GM11168 (cell line): ENCODE data around the gene FAR1.

Experiments
- in situ Hi-C: fragments of 300-500 bp; cut with MboI; formaldehyde crosslinking; loops from one replicate; pipeline ENCODE4 v1.12.0; 2022; ENCODE audit warnings: low sequenced_read_pairs; ENCODE audit not compliant: unreplicated experiment

Gene FAR1

GRCh38 chr11:13772223-13773046 lies 104.0 kb downstream of the FAR1 start:
- in situ Hi-C loops = loop anchor here (25.0 kb wide), 1 partner anchor 465 kb away; no protein-coding TSS in a partner anchor

- in situ Hi-C loops = no loop called here
Measured at GRCh38 chr11:13775471-13775870, 107.0 kb downstream of the FAR1 start.

GRCh38 chr11:13776134-13776815 lies 107.8 kb downstream of the FAR1 start:
- in situ Hi-C loops = no loop called here

- in situ Hi-C loops = no loop called here
Measured at GRCh38 chr11:13777341-13777985, 109.0 kb downstream of the FAR1 start.

DNA sequence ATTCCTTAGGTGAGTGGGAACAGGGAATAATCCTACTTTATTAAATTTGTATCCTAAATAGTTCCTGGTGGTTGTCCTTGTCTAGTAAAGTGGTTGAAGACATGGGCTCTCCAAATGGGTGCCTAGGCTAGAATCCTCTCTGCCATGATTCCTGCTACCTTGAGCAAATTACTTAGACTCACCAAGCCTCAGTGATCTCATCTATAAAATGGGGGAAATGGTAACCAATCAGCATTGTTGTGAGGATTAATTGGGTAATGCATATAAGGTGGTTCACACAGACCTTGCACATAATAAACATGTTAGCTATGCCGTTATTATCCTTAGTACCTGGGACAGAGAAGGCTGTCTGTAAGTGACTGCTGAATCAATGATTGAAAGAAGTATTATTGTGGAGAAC lies 109.9 kb downstream of the FAR1 start:
- in situ Hi-C loops = no loop called here

GRCh38 chr11:13781153-13781552 lies 112.7 kb downstream of the FAR1 start:
- in situ Hi-C loops = no loop called here
